Measurements from ENCODE around the gene SLC24A4. TPM values are rescaled to one million over a fixed set of nuclear protein-coding genes. Genes with fewer than 3 reads are reported as not detected.

SLC24A4 gene
- total and polyA plus RNA-seq, 3 donors from 2014 or later, result 3.6 to 10.6 (median 8.5) TPM

GRCh38 chr14:92511453-92512238 lies 188.7 kb downstream of the SLC24A4 start:
- Histone ChIP-seq H3K9me3 (no peaks in the 10 kb centered on the region), H3K4me1 (peaks cover 15% of the 10 kb centered on the region), H3K27ac (no peak overlapping the region), H3K27me3 (no peaks in the 10 kb centered on the region), H3K36me3 (ENCODE audit: low read depth, missing control alignments) (no peaks in the 10 kb centered on the region), H3K4me3 (no peak overlapping the region)
- no peak for TF ChIP-seq POLR2A (IDR thresholded peaks at IDR 0.05)
- intact Hi-C loops (cut with DNase I; ENCODE audit: low total_unique reads), result no loop called here
- 70 to 81% methylated on average over 6 of the region's 6 CpGs for WGBS, 2 donors
- DNase-seq, result no peak

- TF ChIP-seq CTCF (IDR thresholded peaks at IDR 0.05) (no peak), POLR2A (IDR thresholded peaks at IDR 0.05) (no peak)
- 38 to 54% methylated on average over 9 of the region's 9 CpGs for WGBS, 2 donors
- peaks cover 15% of the 10 kb centered on the region for H3K4me1 ChIP-seq
- peak overlapping the region; percentile 93 for H3K27ac ChIP-seq
- no peaks in the 10 kb centered on the region for H3K9me3 ChIP-seq
- H3K4me3 ChIP-seq, result peak overlapping the region; percentile 68 to 69
- intact Hi-C loops (cut with DNase I; ENCODE audit: low total_unique reads), result no loop called here
- no peaks in the 10 kb centered on the region for H3K27me3 ChIP-seq
- no peak for DNase-seq
- no peaks in the 10 kb centered on the region for H3K36me3 ChIP-seq (ENCODE audit: low read depth, missing control alignments)
These were observed 189.8 kb downstream of the SLC24A4 start for GRCh38 chr14:92512807-92513203.

- Histone ChIP-seq H3K36me3 (ENCODE audit: low read depth, missing control alignments) (no peaks in the 10 kb centered on the region), H3K27me3 (no peaks in the 10 kb centered on the region), H3K27ac (peak within 1 kb of the TSS; percentile 93), H3K4me3 (peak within 1 kb of the TSS; percentile 68 to 69), H3K9me3 (no peaks in the 10 kb centered on the region), H3K4me1 (peaks cover 17% of the 10 kb centered on the region)
- peak; percentile 78 for DNase-seq
- TF ChIP-seq POLR2A (IDR thresholded peaks at IDR 0.05) (no peak), CTCF (IDR thresholded peaks at IDR 0.05) (no peak)
- intact Hi-C loops (cut with DNase I; ENCODE audit: low total_unique reads), result no loop called here
- 2% methylated on average over 64 of the region's 79 CpGs; no CpG with 5 or more reads in 1 of the 2 donors for WGBS, 2 donors
These were observed 190.4 kb downstream of the SLC24A4 start, which contains the start of gene RIN3 for GRCh38 chr14:92513204-92513965. TSS of gene RIN3 (plus strand) at chr14:92513781. CDS start at chr14:92513933, 152 bp downstream.

- Histone ChIP-seq H3K36me3 (ENCODE audit: low read depth, missing control alignments) (no peaks in the 10 kb centered on the region), H3K27me3 (no peaks in the 10 kb centered on the region), H3K4me1 (peaks cover 19% of the 10 kb centered on the region), H3K27ac (peak overlapping the region; percentile 93), H3K9me3 (no peaks in the 10 kb centered on the region), H3K4me3 (peak overlapping the region; percentile 68 to 69)
- DNase-seq, result peak; percentile 47
- TF ChIP-seq CTCF (IDR thresholded peaks at IDR 0.05) (no peak), POLR2A (IDR thresholded peaks at IDR 0.05) (no peak)
- intact Hi-C loops (cut with DNase I; ENCODE audit: low total_unique reads), result no loop called here
- WGBS, 2 donors, result 6% methylated on average over 76 of the region's 81 CpGs; no CpG with 5 or more reads in 1 of the 2 donors
These were observed 191.2 kb downstream of the SLC24A4 start for GRCh38 chr14:92513966-92514843.

Data from testis (tissue), 3 donors.